ENCODE results near the gene MGMT.

The MGMT gene

GRCh38 chr10:129770286-129770685 is 303.2 kb downstream of the MGMT start:
- no peak for DNase-seq (ENCODE audit: low read depth in 2 of 3, low spot score in 1 of 3)

- no peak for DNase-seq (ENCODE audit: low read depth in 2 of 3, low spot score in 1 of 3)
Observed at GRCh38 chr10:129771024-129771423, 304.0 kb downstream of the MGMT start.

GRCh38 chr10:129771576-129771975 is 304.5 kb downstream of the MGMT start:
- DNase-seq (ENCODE audit: low read depth in 2 of 3, low spot score in 1 of 3) = no peak

GRCh38 chr10:129771991-129772431 is 305.0 kb downstream of the MGMT start:
- DNase-seq (ENCODE audit: low read depth in 2 of 3, low spot score in 1 of 3) = no peak

GRCh38 chr10:129772468-129773358 is 305.7 kb downstream of the MGMT start:
- DNase-seq (ENCODE audit: low read depth in 2 of 3, low spot score in 1 of 3) = no peak

- no peak for DNase-seq (ENCODE audit: low read depth in 2 of 3, low spot score in 1 of 3)
Observed at GRCh38 chr10:129773359-129773990, 306.4 kb downstream of the MGMT start.

- no peak for DNase-seq (ENCODE audit: low read depth in 2 of 3, low spot score in 1 of 3)
Observed at GRCh38 chr10:129774082-129774735, 307.2 kb downstream of the MGMT start.

- no peak for DNase-seq (ENCODE audit: low read depth in 2 of 3, low spot score in 1 of 3)
Observed at GRCh38 chr10:129774736-129775401, 307.8 kb downstream of the MGMT start.

GRCh38 chr10:129775681-129776080 is 308.6 kb downstream of the MGMT start:
- DNase-seq (ENCODE audit: low read depth in 2 of 3, low spot score in 1 of 3) = no peak

- DNase-seq (ENCODE audit: low read depth in 2 of 3, low spot score in 1 of 3) = no peak
Observed at GRCh38 chr10:129777687-129778086, 310.6 kb downstream of the MGMT start.

- no peak for DNase-seq (ENCODE audit: low read depth in 2 of 3, low spot score in 1 of 3)
Observed at GRCh38 chr10:129778571-129778970, 311.5 kb downstream of the MGMT start.

GRCh38 chr10:129779126-129780111 is 312.4 kb downstream of the MGMT start:
- no peak for DNase-seq (ENCODE audit: low read depth in 2 of 3, low spot score in 1 of 3)

GRCh38 chr10:129780198-129780597 is 313.2 kb downstream of the MGMT start:
- DNase-seq (ENCODE audit: low read depth in 2 of 3, low spot score in 1 of 3) = no peak

- no peak for DNase-seq (ENCODE audit: low read depth in 2 of 3, low spot score in 1 of 3)
Observed at GRCh38 chr10:129780901-129781795, 314.1 kb downstream of the MGMT start.

GRCh38 chr10:129784291-129784690 is 317.2 kb downstream of the MGMT start:
- no peak for DNase-seq (ENCODE audit: low read depth in 2 of 3, low spot score in 1 of 3)

GRCh38 chr10:129784891-129785290 is 317.9 kb downstream of the MGMT start:
- DNase-seq (ENCODE audit: low read depth in 2 of 3, low spot score in 1 of 3) = no peak

GRCh38 chr10:129785536-129785981 is 318.5 kb downstream of the MGMT start:
- no peak for DNase-seq (ENCODE audit: low read depth in 2 of 3, low spot score in 1 of 3)

GRCh38 chr10:129786216-129786615 is 319.2 kb downstream of the MGMT start:
- DNase-seq (ENCODE audit: low read depth in 2 of 3, low spot score in 1 of 3) = no peak

GRCh38 chr10:129787557-129787956 is 320.5 kb downstream of the MGMT start:
- DNase-seq (ENCODE audit: low read depth in 2 of 3, low spot score in 1 of 3) = no peak
